GM12801 (cell line): Measurements from ENCODE around the gene ARFIP2.

Experiments used
- TF ChIP-seq, protein P1 (sequence below): IDR thresholded peaks from one replicate; pipeline ENCODE4 v1.5.1; 2011; ENCODE audit warnings: control low read depth; ENCODE audit not compliant: insufficient read length; ENCODE audit errors: extremely low read depth

ARFIP2 gene

GRCh38 chr11:6488821-6489220 lies 7.7 kb upstream of the ARFIP2 start:
- TF ChIP-seq, protein P1, sequence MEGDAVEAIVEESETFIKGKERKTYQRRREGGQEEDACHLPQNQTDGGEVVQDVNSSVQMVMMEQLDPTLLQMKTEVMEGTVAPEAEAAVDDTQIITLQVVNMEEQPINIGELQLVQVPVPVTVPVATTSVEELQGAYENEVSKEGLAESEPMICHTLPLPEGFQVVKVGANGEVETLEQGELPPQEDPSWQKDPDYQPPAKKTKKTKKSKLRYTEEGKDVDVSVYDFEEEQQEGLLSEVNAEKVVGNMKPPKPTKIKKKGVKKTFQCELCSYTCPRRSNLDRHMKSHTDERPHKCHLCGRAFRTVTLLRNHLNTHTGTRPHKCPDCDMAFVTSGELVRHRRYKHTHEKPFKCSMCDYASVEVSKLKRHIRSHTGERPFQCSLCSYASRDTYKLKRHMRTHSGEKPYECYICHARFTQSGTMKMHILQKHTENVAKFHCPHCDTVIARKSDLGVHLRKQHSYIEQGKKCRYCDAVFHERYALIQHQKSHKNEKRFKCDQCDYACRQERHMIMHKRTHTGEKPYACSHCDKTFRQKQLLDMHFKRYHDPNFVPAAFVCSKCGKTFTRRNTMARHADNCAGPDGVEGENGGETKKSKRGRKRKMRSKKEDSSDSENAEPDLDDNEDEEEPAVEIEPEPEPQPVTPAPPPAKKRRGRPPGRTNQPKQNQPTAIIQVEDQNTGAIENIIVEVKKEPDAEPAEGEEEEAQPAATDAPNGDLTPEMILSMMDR = no peak

- TF ChIP-seq, protein P1 = no peak
Measured at GRCh38 chr11:6488342-6488741, 7.2 kb upstream of the ARFIP2 start.

- TF ChIP-seq, protein P1 = no peak
Measured at GRCh38 chr11:6486938-6487337, 5.8 kb upstream of the ARFIP2 start.

GRCh38 chr11:6486256-6486655 lies 5.1 kb upstream of the ARFIP2 start:
- TF ChIP-seq, protein P1 = no peak

GRCh38 chr11:6485661-6486060 lies 4.5 kb upstream of the ARFIP2 start:
- TF ChIP-seq, protein P1 = no peak

- TF ChIP-seq, protein P1 = no peak
Measured at GRCh38 chr11:6483015-6483414, 1.9 kb upstream of the ARFIP2 start.

GRCh38 chr11:6482441-6482840 lies 1.3 kb upstream of the ARFIP2 start:
- TF ChIP-seq, protein P1 = no peak

DNA sequence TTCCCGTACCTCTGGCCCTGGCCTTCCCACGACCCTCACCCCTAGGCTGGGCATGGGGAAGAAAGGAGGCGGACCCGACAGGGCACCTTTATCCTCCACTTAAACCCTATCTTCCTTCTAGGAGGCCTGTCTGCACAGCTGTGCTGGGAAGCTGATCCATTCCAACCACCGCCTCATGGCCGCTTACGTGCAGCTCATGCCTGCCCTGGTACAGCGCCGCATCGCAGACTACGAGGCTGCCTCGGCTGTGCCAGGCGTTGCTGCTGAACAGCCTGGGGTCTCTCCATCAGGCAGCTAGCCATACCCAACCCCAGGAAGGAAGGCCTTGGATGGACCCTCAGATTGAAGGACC lies 769 bp upstream of the ARFIP2 start:
- TF ChIP-seq, protein P1 = no peak
